Neuronal stem cell (in vitro differentiated cells): ENCODE results near the gene TYK2.
A peak's percentile ranks its signal among the peaks of the same experiment; 100 is the strongest.

Experiments used
- DNase-seq: peaks from one replicate; pipeline ENCODE4 v3.0.0-alpha.2; 2013; ENCODE audit warnings: low spot score
- H2AFZ ChIP-seq: one replicate; pipeline ENCODE4 v1.6.1; 2013; ENCODE audit warnings: mild to moderate bottlenecking, low read length, inconsistent platforms
- H2AK5ac ChIP-seq: 2 replicates; pipeline ENCODE4 v1.6.1; 2013; ENCODE audit warnings: low read depth, mild to moderate bottlenecking, inconsistent platforms, low read length, moderate library complexity, mixed read lengths
- H2BK120ac ChIP-seq: 2 replicates; pipeline ENCODE4 v1.6.1; 2013; ENCODE audit warnings: low read depth, mild to moderate bottlenecking, inconsistent platforms, low read length, moderate library complexity, mixed read lengths
- H2BK12ac ChIP-seq: one replicate; pipeline ENCODE4 v1.6.1; 2013; ENCODE audit warnings: low read length, inconsistent platforms
- H2BK15ac ChIP-seq: 2 replicates; pipeline ENCODE4 v1.6.1; 2013; ENCODE audit warnings: mild to moderate bottlenecking, low read length, inconsistent platforms, mixed read lengths
- H2BK5ac ChIP-seq: one replicate; pipeline ENCODE4 v1.6.1; 2013; ENCODE audit warnings: inconsistent platforms, mild to moderate bottlenecking, low read length, moderate library complexity
- H3K14ac ChIP-seq: one replicate; pipeline ENCODE4 v1.6.1; 2013; ENCODE audit warnings: low read length, inconsistent platforms
- H3K18ac ChIP-seq: 2 replicates; pipeline ENCODE4 v1.6.1; 2013; ENCODE audit warnings: low read length, inconsistent platforms
- H3K23ac ChIP-seq: 2 replicates; pipeline ENCODE4 v1.6.1; 2013; ENCODE audit warnings: low read depth, mild to moderate bottlenecking, mixed read lengths, low read length, inconsistent platforms; ENCODE audit not compliant: poor library complexity
- H3K27ac ChIP-seq: replicated peaks from 3 replicates; pipeline ENCODE4 v1.5.1; 2013; ENCODE audit warnings: low read length, inconsistent platforms
- H3K27me3 ChIP-seq, 3 experiments: 2 replicates each; pipeline ENCODE4 v1.6.1; 2013; ENCODE audit warnings: low read length in 3 of 3, mild to moderate bottlenecking in 2 of 3, inconsistent platforms in 1 of 3, low read depth in 1 of 3, mixed read lengths in 1 of 3, moderate library complexity in 1 of 3; ENCODE audit not compliant: control insufficient read depth in 3 of 3, insufficient read depth in 3 of 3
- H3K36me3 ChIP-seq, 2 donors: replicated peaks in 1 of 2; 2 replicates each; pipeline ENCODE4 v1.6.1; 2013; ENCODE audit warnings: low read length in 2 of 2; ENCODE audit not compliant: control insufficient read depth in 2 of 2, insufficient read depth in 2 of 2
- H3K4ac ChIP-seq: 2 replicates; pipeline ENCODE4 v1.6.1; 2013; ENCODE audit warnings: inconsistent platforms, mild to moderate bottlenecking, low read length, moderate library complexity
- H3K4me1 ChIP-seq, 2 donors: 1 replicate in 1 of 2; 2 replicates in 1 of 2; pipeline ENCODE4 v1.6.1; 2013; ENCODE audit warnings: low read length in 2 of 2, low read depth in 1 of 2; ENCODE audit not compliant: control insufficient read depth in 2 of 2, insufficient read depth in 1 of 2
- H3K4me2 ChIP-seq: one replicate; pipeline ENCODE4 v1.6.1; 2013; ENCODE audit warnings: mild to moderate bottlenecking, low read length, inconsistent platforms; ENCODE audit not compliant: insufficient read depth, poor library complexity, severe bottlenecking
- H3K4me3 ChIP-seq, 2 donors: 2 replicates each; pipeline ENCODE4 v1.5.1; 2013; ENCODE audit warnings: low read length in 2 of 2, mild to moderate bottlenecking in 2 of 2, inconsistent platforms in 1 of 2, moderate library complexity in 1 of 2
- H3K79me1 ChIP-seq: one replicate; pipeline ENCODE4 v1.6.1; 2013; ENCODE audit warnings: low read depth, mild to moderate bottlenecking, inconsistent platforms, low read length, moderate library complexity
- H3K9ac ChIP-seq: one replicate; pipeline ENCODE4 v1.6.1; 2013; ENCODE audit warnings: mild to moderate bottlenecking, low read depth, low read length, inconsistent platforms; ENCODE audit not compliant: poor library complexity
- H3K9me3 ChIP-seq, 2 donors: replicated peaks in 1 of 2; 2 replicates each; pipeline versions ENCODE3 to v1.6.1; 2013; ENCODE audit warnings: low read length in 2 of 2, mild to moderate bottlenecking in 2 of 2, inconsistent platforms in 1 of 2, low read depth in 1 of 2, mixed read lengths in 1 of 2, moderate library complexity in 1 of 2; ENCODE audit not compliant: control insufficient read depth in 2 of 2, insufficient read depth in 1 of 2
- H4K8ac ChIP-seq: one replicate; pipeline ENCODE4 v1.6.1; 2013; ENCODE audit warnings: low read depth, mild to moderate bottlenecking, inconsistent platforms, low read length, moderate library complexity
- H4K91ac ChIP-seq: one replicate; pipeline ENCODE4 v1.6.1; 2013; ENCODE audit warnings: low read length, low read depth, mild to moderate bottlenecking, inconsistent platforms; ENCODE audit not compliant: poor library complexity
- WGBS, 2 donors: extraction: QIAGEN DNeasy Blood & Tissue Kit; methylation state at CpG; one replicate each; pipeline ENCODE4 v1.1.7; 2013; ENCODE audit warnings: missing lambda C conversion rate in 2 of 2, mixed read lengths in 1 of 2; ENCODE audit not compliant: insufficient read length in 2 of 2, insufficient replicate concordance in 1 of 2; ENCODE audit errors: extremely low coverage in 2 of 2; 5-methylcytosine and 5-hydroxymethylcytosine counted together

Gene TYK2

DNA sequence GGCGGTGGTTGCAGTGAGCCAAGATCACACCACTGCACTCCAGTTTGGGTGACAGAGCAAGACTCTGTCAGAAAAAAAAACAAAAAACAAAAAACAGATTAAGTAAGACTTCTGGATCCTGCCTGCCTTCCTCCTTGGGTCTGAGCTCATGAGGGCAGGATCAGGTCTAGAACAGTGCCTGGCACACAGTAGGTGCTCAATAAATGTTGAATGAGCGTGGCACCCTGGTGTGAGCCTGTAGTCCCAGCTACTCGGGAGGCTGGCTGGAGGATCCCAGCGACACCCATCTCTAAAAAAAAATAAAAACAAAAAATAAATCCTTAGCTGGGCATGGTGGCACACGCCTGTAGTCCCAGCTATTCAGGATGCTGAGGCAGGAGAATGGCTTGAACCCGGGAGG is 25.8 kb upstream of the TYK2 start:
- Histone ChIP-seq H2BK120ac (no peak overlapping the region), H3K18ac (no peak overlapping the region), H3K9ac (no peak overlapping the region), H3K4me1 (peaks cover 9 to 13% of the 10 kb centered on the region in 2 donors), H3K4ac (no peak overlapping the region), H3K4me3 (no peak overlapping the region), H3K27me3 (peaks cover 0 to 9% (median 3%) of the 10 kb centered on the region in 3 experiments), H3K79me1 (peaks cover 10% of the 10 kb centered on the region), H2AK5ac (no peak overlapping the region), H3K9me3 (no peaks in the 10 kb centered on the region), H3K36me3 (peaks cover 0 to 6% of the 10 kb centered on the region in 2 donors), H2BK5ac (no peak overlapping the region), H2AFZ (no peak overlapping the region), H3K27ac (no peak overlapping the region), H2BK12ac (no peak overlapping the region), H3K14ac (no peak overlapping the region), H3K4me2 (no peak overlapping the region), H4K8ac (no peak overlapping the region), H3K23ac (no peak overlapping the region), H2BK15ac (no peak overlapping the region), H4K91ac (no peak overlapping the region)
- no CpG with 5 or more reads among the region's 6 CpGs for WGBS, 2 donors
- no peak for DNase-seq

DNA sequence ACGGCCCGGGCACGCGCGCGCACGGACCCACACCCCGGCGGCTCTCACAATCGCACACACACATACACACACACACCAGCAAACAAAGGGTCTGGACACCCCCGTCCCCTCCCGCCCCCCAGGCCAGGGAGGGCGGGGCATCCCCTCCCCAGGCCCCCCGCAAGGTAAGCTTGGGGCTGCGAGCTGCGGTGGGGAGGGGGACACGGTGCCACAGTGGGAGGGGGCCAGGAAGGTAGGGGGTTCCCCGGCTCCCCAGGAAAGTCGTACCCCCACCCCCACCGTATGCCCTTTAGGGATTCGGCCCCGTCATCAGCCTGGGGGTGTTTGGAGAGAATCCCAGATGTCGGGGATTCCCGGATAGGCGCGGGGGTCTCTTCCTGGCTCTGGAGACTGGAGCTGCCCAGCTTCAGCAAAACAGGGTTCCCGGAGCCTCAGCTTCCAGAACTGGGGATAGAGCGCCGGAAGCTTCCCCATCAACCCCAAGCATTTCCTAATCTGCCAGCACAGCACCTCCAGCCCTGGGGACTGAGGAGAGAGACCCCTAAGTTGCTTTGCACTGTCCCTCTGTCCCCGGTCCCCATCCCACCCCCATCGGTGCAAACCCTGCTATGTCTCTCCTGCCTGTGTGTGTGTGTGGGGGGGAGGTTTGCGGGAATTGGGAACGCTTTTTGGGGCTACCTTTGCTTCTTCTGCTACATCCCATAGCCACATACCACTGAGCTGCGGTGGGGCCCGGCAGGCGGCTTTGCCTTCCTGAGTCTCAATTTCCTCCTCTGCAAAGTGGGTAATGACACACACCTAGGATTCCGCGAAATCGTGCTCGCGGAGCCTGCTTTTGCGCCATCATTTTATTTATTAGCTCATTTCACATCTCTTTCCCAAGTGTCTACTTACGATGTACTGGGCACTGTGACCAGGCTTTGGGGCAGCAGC is 24.8 kb upstream of the TYK2 start:
- Histone ChIP-seq H3K9ac (peak overlapping the region; percentile 87), H2BK5ac (no peak overlapping the region), H3K14ac (peak overlapping the region; percentile 15), H3K18ac (peak overlapping the region; percentile 98), H3K4ac (peak overlapping the region; percentile 44), H2AK5ac (peak overlapping the region; percentile 58), H3K9me3 (no peaks in the 10 kb centered on the region), H3K79me1 (peaks cover 10% of the 10 kb centered on the region), H3K4me3 (peak overlapping the region; percentile 91 to 93), H2BK12ac (no peak overlapping the region), H3K27me3 (peaks cover 0 to 9% (median 3%) of the 10 kb centered on the region in 3 experiments), H2BK15ac (peak overlapping the region; percentile 79), H2BK120ac (no peak overlapping the region), H2AFZ (peak overlapping the region; percentile 98), H3K27ac (no peak overlapping the region), H3K4me1 (peaks cover 9 to 13% of the 10 kb centered on the region in 2 donors), H3K23ac (no peak overlapping the region), H4K8ac (no peak overlapping the region), H3K4me2 (peak overlapping the region; percentile 89), H4K91ac (no peak overlapping the region), H3K36me3 (peaks cover 0 to 16% of the 10 kb centered on the region in 2 donors)
- no CpG with 5 or more reads among the region's 43 CpGs for WGBS, 2 donors
- DNase-seq: no peak

DNA sequence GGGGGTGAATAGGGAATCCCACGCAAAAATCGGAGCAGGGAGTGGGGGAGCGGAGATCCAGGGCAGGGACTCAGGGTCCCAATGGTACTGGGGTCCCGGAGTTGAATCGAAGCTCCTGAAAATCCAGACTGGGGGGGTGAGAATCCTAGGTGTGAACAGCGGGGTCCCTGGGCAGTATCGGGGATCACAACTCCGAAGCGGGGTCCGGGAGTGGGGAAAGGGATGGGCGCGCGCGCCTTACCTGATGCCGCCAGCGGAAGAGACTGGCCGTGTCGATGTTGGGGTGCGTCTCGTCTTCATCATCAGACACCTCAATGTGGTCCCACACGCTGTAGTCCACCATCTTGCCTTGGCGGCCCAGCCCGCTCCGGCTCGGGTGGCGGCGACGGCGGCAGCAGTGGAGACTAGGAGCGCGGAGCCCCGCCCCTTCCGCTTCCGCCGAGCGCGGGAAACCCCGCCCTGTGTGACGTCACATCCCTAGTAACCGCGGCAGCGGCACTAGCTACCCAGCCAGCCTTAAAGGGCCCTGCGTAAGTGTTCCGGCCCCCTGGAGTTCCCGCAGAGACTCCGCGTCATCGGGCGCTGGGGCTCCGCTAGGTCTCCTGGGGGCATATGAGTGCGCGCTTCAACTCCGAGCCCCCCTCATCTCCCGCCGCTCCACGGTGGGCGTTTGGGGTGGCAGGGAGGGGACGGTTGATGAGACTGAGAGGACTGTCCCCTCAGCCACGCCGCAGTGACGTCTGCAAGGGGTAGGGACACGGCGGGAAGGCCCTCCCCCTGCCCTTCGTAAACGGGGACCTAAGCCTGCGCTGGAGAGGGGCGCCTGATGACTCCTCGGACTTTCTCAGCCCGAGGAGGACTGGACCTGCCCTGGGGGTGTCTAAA is 23.0 kb upstream of the TYK2 start, which contains the start of gene CDC37:
Gene CDC37, minus strand, starts transcription at position 406 of the 885 bp plus-strand sequence. Its CDS starts 63 bp downstream, at position 343.
- Histone ChIP-seq H3K36me3 (peaks cover 0 to 27% of the 10 kb centered on the region in 2 donors), H2BK15ac (peak within 1 kb of the TSS; percentile 4), H3K9me3 (no peaks in the 10 kb centered on the region), H3K79me1 (peaks cover 14% of the 10 kb centered on the region), H2AK5ac (peak within 1 kb of the TSS; percentile 73), H3K27ac (peak within 1 kb of the TSS; percentile 39), H2BK5ac (peak within 1 kb of the TSS; percentile 44), H3K14ac (no peak within 1 kb of the TSS), H3K9ac (peak within 1 kb of the TSS; percentile 94), H3K4ac (no peak within 1 kb of the TSS), H3K4me2 (peak within 1 kb of the TSS; percentile 89), H2BK120ac (no peak within 1 kb of the TSS), H3K23ac (peak within 1 kb of the TSS; percentile 82), H4K91ac (no peak within 1 kb of the TSS), H2AFZ (peak within 1 kb of the TSS; percentile 98), H3K4me1 (peaks cover 5 to 9% of the 10 kb centered on the region in 2 donors), H4K8ac (no peak within 1 kb of the TSS), H3K4me3 (peak within 1 kb of the TSS; percentile 91 to 93), H2BK12ac (no peak within 1 kb of the TSS), H3K18ac (peak within 1 kb of the TSS; percentile 98), H3K27me3 (peaks cover 0 to 9% (median 3%) of the 10 kb centered on the region in 3 experiments)
- WGBS, 2 donors: no CpG with 5 or more reads among the region's 69 CpGs
- peak; percentile 96 for DNase-seq
